WTC11 (cell line): ENCODE data around the gene POU3F2. TPM values are rescaled to one million over a fixed set of nuclear protein-coding genes. Genes with fewer than 3 reads are reported as not detected.

Experiments used
- ATAC-seq: fragments of 200-7000 bp; cut with Tn5 transposase; 2 replicates; pipeline ENCODE4 v1.10.0; 2021; ENCODE audit warnings: mild to moderate bottlenecking, moderate library complexity
- CTCF ChIA-PET: fragments of 300-600 bp; sonication (Branson Sonifier 250); formaldehyde crosslinking; loops from one replicate; lab custom pipeline; 2021; ENCODE audit warnings: antibody characterized with exemption; lab: Charles Lee
- POLR2A ChIA-PET: fragments of 350-600 bp; sonication (Branson Sonifier 250); formaldehyde crosslinking; loops from one replicate; lab custom pipeline; 2021; ENCODE audit warnings: antibody characterized with exemption; lab: Charles Lee
- DNase-seq: peaks from one replicate; pipeline ENCODE4 v3.0.0; 2021; ENCODE audit warnings: low spot score
- H3K27ac Mint-ChIP-seq: 2 replicates; pipeline ENCODE4 v1.8.0; 2021; ENCODE audit warnings: mixed read lengths
- H3K27me3 Mint-ChIP-seq: 2 replicates; pipeline ENCODE4 v1.8.0; 2021; ENCODE audit warnings: low read depth, mild to moderate bottlenecking, moderate library complexity, mixed read lengths
- H3K36me3 Mint-ChIP-seq: 2 replicates; pipeline ENCODE4 v1.8.0; 2021; ENCODE audit warnings: mixed read lengths
- H3K4me1 Mint-ChIP-seq: 2 replicates; pipeline ENCODE4 v1.8.0; 2022; ENCODE audit warnings: mixed read lengths
- H3K4me3 Mint-ChIP-seq: 2 replicates; pipeline ENCODE4 v1.8.0; 2021; ENCODE audit warnings: mild to moderate bottlenecking, moderate library complexity, mixed read lengths
- H3K9me3 Mint-ChIP-seq: 2 replicates; pipeline ENCODE4 v1.8.0; 2021; ENCODE audit warnings: mixed read lengths
- AFF4 ChIP-seq: sonication (generic); formaldehyde crosslinking; IDR thresholded peaks from 2 replicates; pipeline ENCODE4 v1.8.1; 2023; ENCODE audit warnings: mild to moderate bottlenecking, missing genetic modification reagents, borderline replicate concordance
- ARID4B ChIP-seq: sonication (generic); formaldehyde crosslinking; IDR thresholded peaks from 2 replicates; pipeline ENCODE4 v1.8.0; 2023; ENCODE audit warnings: missing genetic modification reagents, mild to moderate bottlenecking, borderline replicate concordance
- CDX4 ChIP-seq: fragments of 250-450 bp; sonication (Bioruptor Pico); IDR thresholded peaks from 2 replicates; pipeline ENCODE4 v1.9.0; 2021; ENCODE audit warnings: moderate library complexity, mild to moderate bottlenecking, inconsistent platforms, borderline replicate concordance
- CREM ChIP-seq: sonication (generic); formaldehyde crosslinking; IDR thresholded peaks from 2 replicates; pipeline ENCODE4 v1.8.1; 2022; ENCODE audit warnings: mild to moderate bottlenecking, missing genetic modification reagents, moderate library complexity
- ESRRA ChIP-seq: sonication (generic); formaldehyde crosslinking; IDR thresholded peaks from 2 replicates; pipeline ENCODE4 v1.8.1; 2022; ENCODE audit warnings: mild to moderate bottlenecking, missing genetic modification reagents, borderline replicate concordance
- FOXK1 ChIP-seq: sonication (generic); formaldehyde crosslinking; IDR thresholded peaks from 2 replicates; pipeline ENCODE4 v1.8.0; 2022; ENCODE audit warnings: mild to moderate bottlenecking, moderate library complexity, missing genetic modification reagents
- MXD4 ChIP-seq: fragments of 250-450 bp; sonication (Bioruptor Pico); IDR thresholded peaks from 2 replicates; pipeline ENCODE4 v1.8.0; 2021; ENCODE audit warnings: mild to moderate bottlenecking, moderate library complexity, borderline replicate concordance
- NFYB ChIP-seq: sonication (generic); formaldehyde crosslinking; conservative IDR thresholded peaks from 2 replicates; pipeline ENCODE4 v1.8.0; 2022; ENCODE audit warnings: low read depth, missing genetic modification reagents
- NR2C2 ChIP-seq: sonication (generic); formaldehyde crosslinking; IDR thresholded peaks from 2 replicates; pipeline ENCODE4 v1.8.0; 2022; ENCODE audit warnings: mild to moderate bottlenecking, missing genetic modification reagents
- RORB ChIP-seq: fragments of 250-450 bp; sonication (Bioruptor Pico); IDR thresholded peaks from 2 replicates; pipeline ENCODE4 v1.9.0; 2021; ENCODE audit warnings: mild to moderate bottlenecking
- STAT6 ChIP-seq: sonication (generic); formaldehyde crosslinking; conservative IDR thresholded peaks from 2 replicates; pipeline ENCODE4 v1.8.1; 2023; ENCODE audit warnings: mild to moderate bottlenecking, low read depth, missing genetic modification reagents, moderate library complexity
- USF2 ChIP-seq: sonication (generic); formaldehyde crosslinking; IDR thresholded peaks from 2 replicates; pipeline ENCODE4 v1.8.1; 2023; ENCODE audit warnings: mild to moderate bottlenecking, missing genetic modification reagents, moderate library complexity
- ZNF263 ChIP-seq: sonication (generic); formaldehyde crosslinking; IDR thresholded peaks from 2 replicates; pipeline ENCODE4 v1.8.1; 2022; ENCODE audit warnings: low read depth, mild to moderate bottlenecking, moderate library complexity, missing genetic modification reagents
- ZNF532 ChIP-seq: fragments of 250-450 bp; sonication (Bioruptor Pico); IDR thresholded peaks from 2 replicates; pipeline ENCODE4 v1.9.0; 2021; ENCODE audit warnings: mild to moderate bottlenecking, borderline replicate concordance
- ZSCAN18 ChIP-seq: fragments of 250-450 bp; sonication (Bioruptor Pico); IDR thresholded peaks from 2 replicates; pipeline ENCODE4 v2.1.2; 2022; ENCODE audit warnings: mild to moderate bottlenecking, moderate library complexity
- total RNA-seq: library from RNA; stranded (reverse); gene quantifications from 3 replicates; pipeline ENCODE4 v1.2.3, GENCODE V29; 2021

POU3F2 gene
- total RNA-seq, 1 experiment from 2014 or later: 0.07 TPM

GRCh38 chr6:98839781-98840361 lies 5.5 kb downstream of the POU3F2 start:
- H3K36me3 Mint-ChIP-seq: no peaks in the 10 kb centered on the region
- no peak overlapping the region for H3K27ac Mint-ChIP-seq
- H3K4me1 Mint-ChIP-seq: peaks cover 63% of the 10 kb centered on the region
- H3K27me3 Mint-ChIP-seq: peaks cover 97% of the 10 kb centered on the region
- no peaks in the 10 kb centered on the region for H3K9me3 Mint-ChIP-seq
- ChIA-PET POLR2A (no interaction called here), CTCF (interaction anchor here (0.9 kb wide), 1 partner anchor 279 kb away, joined by 4 read pairs; no protein-coding TSS in a partner anchor)
- no peak for DNase-seq
- ATAC-seq: no peak
- no peak overlapping the region for H3K4me3 Mint-ChIP-seq
- TF ChIP-seq ZNF263 (no peak), NR2C2 (CRISPR knock-in tag) (no peak), ARID4B (CRISPR knock-in tag) (no peak), ESRRA (no peak), AFF4 (CRISPR knock-in tag) (no peak), MXD4 (CRISPR knock-in tag) (no peak), FOXK1 (no peak), STAT6 (CRISPR knock-in tag) (no peak), NFYB (CRISPR knock-in tag) (no peak), USF2 (CRISPR knock-in tag) (no peak), ZSCAN18 (CRISPR knock-in tag) (no peak), CREM (no peak), ZNF532 (CRISPR knock-in tag) (no peak), RORB (CRISPR knock-in tag) (no peak), CDX4 (CRISPR knock-in tag) (no peak)
